ENCODE data around the gene OR6N2. TPM values are rescaled to one million over a fixed set of nuclear protein-coding genes. Genes with fewer than 3 reads are reported as not detected.
A peak's percentile ranks its signal among the peaks of the same experiment; 100 is the strongest.

Gene OR6N2
- total RNA-seq, 1 donor, result not detected

DNA sequence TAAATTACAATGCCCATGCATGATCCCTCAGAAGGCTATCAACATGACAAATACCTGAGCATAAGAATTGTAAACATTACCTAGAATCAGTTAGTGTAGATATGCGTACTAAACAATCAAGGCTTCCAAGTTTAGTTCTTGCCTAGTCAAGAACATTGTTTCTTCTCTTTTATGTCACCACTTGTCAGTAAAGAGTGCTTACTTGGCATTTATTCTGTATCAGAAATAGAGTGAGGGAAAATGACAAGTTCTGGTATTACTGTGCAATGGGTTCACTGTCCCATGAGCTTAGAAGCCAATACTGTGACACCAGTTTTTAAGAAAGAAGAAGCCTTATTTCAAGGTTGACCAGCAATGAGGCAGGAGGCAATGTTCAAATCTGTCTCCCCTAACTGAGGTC lies 22.7 kb upstream of the OR6N2 start:
- TF ChIP-seq, protein P1, sequence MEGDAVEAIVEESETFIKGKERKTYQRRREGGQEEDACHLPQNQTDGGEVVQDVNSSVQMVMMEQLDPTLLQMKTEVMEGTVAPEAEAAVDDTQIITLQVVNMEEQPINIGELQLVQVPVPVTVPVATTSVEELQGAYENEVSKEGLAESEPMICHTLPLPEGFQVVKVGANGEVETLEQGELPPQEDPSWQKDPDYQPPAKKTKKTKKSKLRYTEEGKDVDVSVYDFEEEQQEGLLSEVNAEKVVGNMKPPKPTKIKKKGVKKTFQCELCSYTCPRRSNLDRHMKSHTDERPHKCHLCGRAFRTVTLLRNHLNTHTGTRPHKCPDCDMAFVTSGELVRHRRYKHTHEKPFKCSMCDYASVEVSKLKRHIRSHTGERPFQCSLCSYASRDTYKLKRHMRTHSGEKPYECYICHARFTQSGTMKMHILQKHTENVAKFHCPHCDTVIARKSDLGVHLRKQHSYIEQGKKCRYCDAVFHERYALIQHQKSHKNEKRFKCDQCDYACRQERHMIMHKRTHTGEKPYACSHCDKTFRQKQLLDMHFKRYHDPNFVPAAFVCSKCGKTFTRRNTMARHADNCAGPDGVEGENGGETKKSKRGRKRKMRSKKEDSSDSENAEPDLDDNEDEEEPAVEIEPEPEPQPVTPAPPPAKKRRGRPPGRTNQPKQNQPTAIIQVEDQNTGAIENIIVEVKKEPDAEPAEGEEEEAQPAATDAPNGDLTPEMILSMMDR (IDR thresholded peaks at IDR 0.05; ENCODE audit: insufficient read depth, low read depth, low read length), result no peak
- DNase-seq (ENCODE audit: low read depth), result no peak
- no peak overlapping the region for H3K4me3 ChIP-seq (ENCODE audit: low read depth, low read length)

DNA sequence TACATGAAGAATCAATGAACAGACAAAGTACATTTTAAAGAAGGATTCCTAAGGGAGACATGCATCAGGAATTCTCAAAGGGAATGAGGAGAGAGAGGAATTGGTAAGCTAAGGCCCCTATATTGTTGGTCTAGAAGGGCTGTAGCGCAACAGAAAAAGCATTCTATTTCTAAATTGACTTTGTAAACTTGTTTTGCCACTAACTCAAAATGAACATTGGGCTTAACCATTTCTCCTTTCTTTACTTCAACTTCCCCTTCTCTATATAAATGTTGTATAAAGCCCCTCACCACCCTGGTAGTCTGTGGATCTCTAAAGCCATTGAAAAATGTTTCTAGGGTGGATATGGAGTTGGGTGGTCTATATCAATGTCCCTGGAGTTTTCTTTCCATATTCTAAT lies 20.4 kb upstream of the OR6N2 start:
- H3K4me3 ChIP-seq (ENCODE audit: low read depth, low read length), result no peak overlapping the region
- TF ChIP-seq, protein P1 (IDR thresholded peaks at IDR 0.05; ENCODE audit: insufficient read depth, low read depth, low read length), result no peak
- no peak for DNase-seq (ENCODE audit: low read depth)

DNA sequence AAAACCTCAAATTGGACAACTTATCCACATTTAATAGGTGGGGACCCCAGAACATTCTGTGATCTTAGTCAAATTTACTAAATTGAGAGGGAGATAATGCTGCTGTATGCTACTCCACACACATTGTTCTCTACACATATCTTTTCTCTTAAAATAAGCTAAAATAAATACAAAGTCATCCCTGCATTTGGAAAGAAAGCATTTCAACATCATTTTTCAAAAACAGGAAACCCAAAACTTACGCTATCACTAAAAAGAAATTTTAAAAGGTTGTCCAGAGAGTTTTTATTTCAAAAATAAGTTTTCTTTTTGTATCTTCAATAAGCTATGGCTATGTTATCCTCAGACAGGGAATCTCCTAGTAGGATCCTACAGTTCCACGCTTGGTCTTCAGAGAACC lies 19.5 kb upstream of the OR6N2 start:
- DNase-seq (ENCODE audit: low read depth), result no peak
- TF ChIP-seq, protein P1 (IDR thresholded peaks at IDR 0.05; ENCODE audit: insufficient read depth, low read depth, low read length), result no peak
- H3K4me3 ChIP-seq (ENCODE audit: low read depth, low read length), result no peak overlapping the region

DNA sequence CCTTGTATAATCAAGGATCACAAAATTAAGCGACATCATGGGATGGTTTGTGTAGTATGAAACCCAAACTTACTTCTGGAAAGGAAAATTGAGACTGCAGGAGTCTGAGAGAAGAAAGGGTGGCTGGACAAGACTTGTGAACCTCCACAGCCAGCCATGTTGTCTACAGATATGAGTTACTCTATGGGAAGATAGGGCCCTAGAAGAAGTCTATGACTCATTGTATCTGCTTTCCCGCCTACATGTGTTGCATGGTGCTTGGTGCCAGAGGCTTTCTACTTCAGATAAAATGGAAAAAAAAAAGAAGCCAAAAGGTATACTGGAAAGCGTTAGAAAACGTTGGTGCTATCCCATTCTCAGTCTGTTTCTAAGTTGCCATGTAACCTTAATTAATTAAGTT lies 18.7 kb upstream of the OR6N2 start:
- no peak overlapping the region for H3K4me3 ChIP-seq (ENCODE audit: low read depth, low read length)
- no peak for DNase-seq (ENCODE audit: low read depth)
- TF ChIP-seq, protein P1 (IDR thresholded peaks at IDR 0.05; ENCODE audit: insufficient read depth, low read depth, low read length), result no peak

DNA sequence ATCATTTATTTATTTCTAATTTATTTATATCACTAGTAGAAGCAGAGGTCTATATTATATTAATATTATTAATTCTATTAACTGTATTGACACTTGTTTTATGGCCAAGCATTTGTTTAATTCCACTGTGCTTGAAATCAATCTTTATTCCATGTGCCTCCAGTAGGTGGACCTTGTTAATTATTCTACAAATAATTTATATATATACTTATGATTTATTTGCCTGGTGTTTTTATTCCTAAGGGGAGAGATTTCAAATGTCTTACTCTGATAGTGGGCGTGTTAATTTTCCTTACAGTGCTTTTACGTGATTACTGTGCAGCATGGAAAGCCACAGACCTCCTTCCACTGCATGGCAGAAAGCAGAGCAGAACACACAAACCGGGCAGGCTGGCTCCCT lies 17.5 kb upstream of the OR6N2 start:
- TF ChIP-seq, protein P1 (IDR thresholded peaks at IDR 0.05; ENCODE audit: insufficient read depth, low read depth, low read length), result peak; percentile 27
- DNase-seq (ENCODE audit: low read depth), result no peak
- H3K4me3 ChIP-seq (ENCODE audit: low read depth, low read length), result no peak overlapping the region

DNA sequence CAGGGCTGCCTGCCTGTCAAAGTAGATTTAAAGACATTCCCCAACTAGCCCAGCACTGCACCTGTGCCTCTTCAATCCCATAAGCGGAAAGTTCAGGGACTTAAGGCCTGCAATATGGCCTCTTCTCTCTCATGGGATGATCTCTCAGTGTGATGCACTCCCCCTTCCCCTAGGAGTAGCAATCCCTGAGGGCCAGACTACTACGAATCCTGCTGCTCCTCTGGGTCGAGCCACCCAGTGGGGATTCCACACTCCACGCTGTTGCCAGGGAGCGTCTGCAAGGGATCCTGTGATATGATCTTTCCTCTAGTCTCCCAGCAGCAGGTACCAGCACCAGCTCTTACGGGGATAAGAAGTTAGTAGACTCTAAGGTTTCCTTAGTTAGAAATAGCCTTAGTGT lies 13.2 kb upstream of the OR6N2 start:
- DNase-seq (ENCODE audit: low read depth), result no peak
- no peak overlapping the region for H3K4me3 ChIP-seq (ENCODE audit: low read depth, low read length)
- TF ChIP-seq, protein P1 (IDR thresholded peaks at IDR 0.05; ENCODE audit: insufficient read depth, low read depth, low read length), result no peak

DNA sequence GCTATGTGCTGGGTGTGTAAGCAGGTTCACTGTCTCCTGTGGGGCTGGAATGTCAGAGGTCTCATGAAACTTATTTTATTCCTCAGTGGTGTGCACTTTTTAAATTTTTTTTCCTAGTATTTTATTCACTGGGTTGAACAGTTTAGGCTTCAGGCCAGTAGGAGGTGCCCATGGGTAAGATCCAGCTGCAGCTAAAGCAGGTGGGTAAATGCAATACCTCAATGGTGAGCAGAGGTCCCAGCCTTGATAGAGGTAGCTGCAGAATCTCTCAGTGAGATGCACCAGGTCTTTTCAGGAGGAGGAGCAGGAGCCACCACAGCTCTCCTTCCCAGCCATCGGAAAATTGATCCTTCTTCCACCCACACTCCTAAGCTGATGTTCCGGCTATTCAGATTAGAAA lies 12.6 kb upstream of the OR6N2 start:
- H3K4me3 ChIP-seq (ENCODE audit: low read depth, low read length), result no peak overlapping the region
- no peak for DNase-seq (ENCODE audit: low read depth)
- TF ChIP-seq, protein P1 (IDR thresholded peaks at IDR 0.05; ENCODE audit: insufficient read depth, low read depth, low read length), result peak; percentile 60

Data from fibroblast of villous mesenchyme (primary cell).